PFSK-1 (cell line): ENCODE results near the gene TGM1. TPM values are rescaled to one million over a fixed set of nuclear protein-coding genes. Genes with fewer than 3 reads are reported as not detected.

Experiments
- FOXP2 ChIP-seq: optimal IDR thresholded peaks from 2 replicates; pipeline ENCODE3; 2011; ENCODE audit warnings: borderline replicate concordance, control low read depth, inconsistent platforms; ENCODE audit not compliant: insufficient read depth; ENCODE audit errors: extremely low read length, extremely low read depth
- POLR2AphosphoS5 ChIP-seq: IDR thresholded peaks from 2 replicates; pipeline ENCODE4 v1.6.1; 2012; ENCODE audit warnings: low read depth, mild to moderate bottlenecking, control low read depth, low read length, moderate library complexity
- SIN3A ChIP-seq: IDR thresholded peaks from 2 replicates; pipeline ENCODE4 v1.6.1; 2012; ENCODE audit warnings: mild to moderate bottlenecking, low read length, moderate library complexity, borderline replicate concordance; ENCODE audit not compliant: insufficient read depth
- TAF1 ChIP-seq: IDR thresholded peaks from 2 replicates; pipeline ENCODE4 v1.6.1; 2012; ENCODE audit warnings: low read length, control low read depth, borderline replicate concordance; ENCODE audit not compliant: insufficient read depth
- polyA plus RNA-seq: library from polyadenylated mRNA; unstranded; fragments of >200 nt; gene quantifications from one replicate; pipeline ENCODE4 v1.2.1, GENCODE V29; 2012; ENCODE audit warnings: low read depth, missing spikeins; ENCODE audit not compliant: insufficient read length
- TF ChIP-seq, protein P1 (sequence below), 2 experiments: IDR thresholded peaks; 2 replicates each; pipeline versions ENCODE4 v1.6.1 to v1.8.0; 2011 to 2012; ENCODE audit warnings: low read depth in 2 of 2, low read length in 2 of 2, control low read depth in 1 of 2, inconsistent platforms in 1 of 2, mild to moderate bottlenecking in 1 of 2, moderate library complexity in 1 of 2; ENCODE audit not compliant: insufficient read depth in 1 of 2

The TGM1 gene
- 3.9 TPM for polyA plus RNA-seq

GRCh38 chr14:24262821-24263733, at the start of gene TGM1:
TSS of gene TGM1 (minus strand) at chr14:24263177. CDS start at chr14:24262352, 825 bp downstream.
- no peak for TF ChIP-seq FOXP2
- no peak for TF ChIP-seq SIN3A
- TF ChIP-seq TAF1, result no peak
- TF ChIP-seq, protein P1, sequence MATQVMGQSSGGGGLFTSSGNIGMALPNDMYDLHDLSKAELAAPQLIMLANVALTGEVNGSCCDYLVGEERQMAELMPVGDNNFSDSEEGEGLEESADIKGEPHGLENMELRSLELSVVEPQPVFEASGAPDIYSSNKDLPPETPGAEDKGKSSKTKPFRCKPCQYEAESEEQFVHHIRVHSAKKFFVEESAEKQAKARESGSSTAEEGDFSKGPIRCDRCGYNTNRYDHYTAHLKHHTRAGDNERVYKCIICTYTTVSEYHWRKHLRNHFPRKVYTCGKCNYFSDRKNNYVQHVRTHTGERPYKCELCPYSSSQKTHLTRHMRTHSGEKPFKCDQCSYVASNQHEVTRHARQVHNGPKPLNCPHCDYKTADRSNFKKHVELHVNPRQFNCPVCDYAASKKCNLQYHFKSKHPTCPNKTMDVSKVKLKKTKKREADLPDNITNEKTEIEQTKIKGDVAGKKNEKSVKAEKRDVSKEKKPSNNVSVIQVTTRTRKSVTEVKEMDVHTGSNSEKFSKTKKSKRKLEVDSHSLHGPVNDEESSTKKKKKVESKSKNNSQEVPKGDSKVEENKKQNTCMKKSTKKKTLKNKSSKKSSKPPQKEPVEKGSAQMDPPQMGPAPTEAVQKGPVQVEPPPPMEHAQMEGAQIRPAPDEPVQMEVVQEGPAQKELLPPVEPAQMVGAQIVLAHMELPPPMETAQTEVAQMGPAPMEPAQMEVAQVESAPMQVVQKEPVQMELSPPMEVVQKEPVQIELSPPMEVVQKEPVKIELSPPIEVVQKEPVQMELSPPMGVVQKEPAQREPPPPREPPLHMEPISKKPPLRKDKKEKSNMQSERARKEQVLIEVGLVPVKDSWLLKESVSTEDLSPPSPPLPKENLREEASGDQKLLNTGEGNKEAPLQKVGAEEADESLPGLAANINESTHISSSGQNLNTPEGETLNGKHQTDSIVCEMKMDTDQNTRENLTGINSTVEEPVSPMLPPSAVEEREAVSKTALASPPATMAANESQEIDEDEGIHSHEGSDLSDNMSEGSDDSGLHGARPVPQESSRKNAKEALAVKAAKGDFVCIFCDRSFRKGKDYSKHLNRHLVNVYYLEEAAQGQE (IDR thresholded peaks at IDR 0.05; ENCODE audit: insufficient read depth in 1 of 2, low read depth in 2 of 2, low read length in 2 of 2), result no peak
- TF ChIP-seq POLR2AphosphoS5, result no peak

GRCh38 chr14:24311837-24312615, 49.0 kb upstream of the TGM1 start:
- TF ChIP-seq SIN3A, result no peak
- TF ChIP-seq, protein P1 (IDR thresholded peaks at IDR 0.05; ENCODE audit: insufficient read depth in 1 of 2, low read depth in 2 of 2, low read length in 2 of 2), result no peak
- TF ChIP-seq POLR2AphosphoS5, result no peak
- TF ChIP-seq FOXP2, result no peak
- TF ChIP-seq TAF1, result no peak

- TF ChIP-seq SIN3A, result no peak
- TF ChIP-seq FOXP2, result no peak
- no peak for TF ChIP-seq POLR2AphosphoS5
- TF ChIP-seq, protein P1 (IDR thresholded peaks at IDR 0.05; ENCODE audit: insufficient read depth in 1 of 2, low read depth in 2 of 2, low read length in 2 of 2), result no peak
- TF ChIP-seq TAF1, result no peak
These were observed 47.9 kb upstream of the TGM1 start, which contains the start of gene LTB4R for GRCh38 chr14:24310646-24311604. TSS of gene LTB4R (plus strand) at chr14:24311502. CDS start at chr14:24315652, 4,150 bp downstream.

DNA sequence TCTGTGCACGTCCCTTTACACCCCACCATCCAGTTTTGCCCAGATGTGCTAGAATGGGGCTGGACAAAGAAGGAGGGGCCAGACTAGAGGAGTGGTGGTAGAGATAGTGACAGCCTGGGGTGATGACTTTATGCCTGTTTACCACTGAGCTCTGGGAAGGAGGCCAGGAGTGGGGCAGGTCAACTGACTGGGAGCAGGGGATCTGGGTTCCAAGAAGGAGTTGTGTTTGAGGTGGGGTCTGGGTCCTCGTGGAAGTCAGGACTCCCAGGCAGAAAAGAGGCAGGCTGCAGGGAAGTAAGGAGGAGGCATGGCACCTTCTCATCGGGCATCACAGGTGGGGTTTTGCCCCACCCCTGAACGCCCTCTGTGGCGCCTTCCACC, 47.3 kb upstream of the TGM1 start:
- TF ChIP-seq TAF1 (no peak), POLR2AphosphoS5 (no peak), SIN3A (no peak), FOXP2 (no peak)
- TF ChIP-seq, protein P1 (IDR thresholded peaks at IDR 0.05; ENCODE audit: insufficient read depth in 1 of 2, low read depth in 2 of 2, low read length in 2 of 2), result no peak
